Lower leg skin (tissue), 3 donors: ENCODE measurements around the gene CACNA1A.

Experiments
- CTCF ChIP-seq, 3 donors: fragments of 450-650 bp; IDR thresholded peaks; one replicate each; pipeline ENCODE4 v1.5.1; 2016; ENCODE audit warnings: antibody characterized with exemption in 3 of 3, mild to moderate bottlenecking in 3 of 3, moderate library complexity in 2 of 3
- POLR2A ChIP-seq, 2 donors: fragments of 450-650 bp; IDR thresholded peaks; one replicate each; pipeline ENCODE4 v1.6.1; 2016 to 2017; ENCODE audit warnings: antibody characterized with exemption in 2 of 2, mild to moderate bottlenecking in 1 of 2, moderate library complexity in 1 of 2

DNA sequence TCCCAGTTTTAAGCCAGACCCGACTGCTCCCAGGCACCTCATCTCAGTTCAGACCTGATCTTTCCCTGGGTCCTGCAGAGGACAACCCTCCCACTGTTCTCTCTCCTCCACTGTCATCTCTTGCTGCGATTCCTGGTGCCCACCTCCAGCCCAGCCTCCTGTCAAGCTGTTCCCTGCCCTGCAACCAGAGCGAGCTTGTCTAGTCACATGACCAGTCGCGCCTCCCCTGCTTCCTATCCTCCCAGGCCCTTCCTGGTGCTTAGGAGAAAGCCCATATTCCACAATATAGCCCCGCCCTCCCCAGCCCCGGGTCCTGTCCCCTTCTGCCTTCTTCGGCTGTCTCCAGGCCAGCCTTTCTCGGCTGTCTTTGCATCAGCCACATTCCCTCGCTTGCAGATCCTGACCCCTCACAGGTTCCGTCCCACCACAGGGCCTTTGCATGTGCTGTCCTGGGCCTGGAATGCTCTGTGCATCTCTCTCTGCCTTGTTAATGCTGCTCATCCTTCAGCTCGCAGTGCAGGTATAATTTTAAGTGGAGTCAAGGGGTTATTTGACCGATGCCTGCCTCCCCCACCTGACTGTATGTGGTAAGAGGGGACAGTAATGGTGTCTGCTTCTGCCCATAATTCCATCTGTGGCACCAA is 267.3 kb downstream of the CACNA1A start:
- TF ChIP-seq CTCF (IDR thresholded peaks at IDR 0.05) (no peak), POLR2A (IDR thresholded peaks at IDR 0.05) (no peak)
